SU-DHL-6 (cell line): ENCODE results near the gene UXS1.
"Not testable (repeated sequence)": the region's sequence is repeated elsewhere in the genome, so short reads cannot be mapped to it uniquely, and the experiment has no call there.

Source experiments
- H2AFZ ChIP-seq: fragments of 200-600 bp; sonication (generic); 2 replicates; pipeline ENCODE4 v1.6.1; 2014; ENCODE audit warnings: low read depth, mild to moderate bottlenecking, moderate library complexity, mixed read lengths, antibody characterized with exemption, low read length; ENCODE audit not compliant: severe bottlenecking
- H3F3A ChIP-seq: fragments of 200-600 bp; shearing (Covaris generic); 2 replicates; pipeline ENCODE4 v1.6.0; 2016; ENCODE audit warnings: antibody characterized with exemption, mild to moderate bottlenecking; ENCODE audit not compliant: insufficient read depth
- H3K27ac ChIP-seq: fragments of 200-600 bp; sonication (generic); 2 replicates; pipeline ENCODE4 v1.5.1; 2016; ENCODE audit warnings: low read depth, mild to moderate bottlenecking, low read length, moderate library complexity, mixed read lengths
- H3K27me3 ChIP-seq: fragments of 200-600 bp; sonication (generic), shearing (Covaris generic); 2 replicates; pipeline ENCODE4 v1.6.0; 2014; ENCODE audit warnings: mild to moderate bottlenecking, low read length
- H3K36me3 ChIP-seq: fragments of 200-600 bp; sonication (generic); 2 replicates; pipeline ENCODE4 v1.6.1; 2014; ENCODE audit warnings: mild to moderate bottlenecking, low read length, mixed read lengths
- H3K4me2 ChIP-seq: fragments of 300-600, 200-600 bp; shearing (Covaris generic), sonication (generic); 2 replicates; pipeline ENCODE4 v1.6.0; 2014; ENCODE audit warnings: low read length, low read depth, mild to moderate bottlenecking; ENCODE audit not compliant: poor library complexity, severe bottlenecking
- H3K4me3 ChIP-seq: fragments of 200-600 bp; sonication (generic); 2 replicates; pipeline ENCODE4 v1.5.1; 2014; ENCODE audit warnings: antibody characterized with exemption, low read length, mild to moderate bottlenecking, mixed read lengths; ENCODE audit not compliant: insufficient read depth, poor library complexity, severe bottlenecking
- H3K79me2 ChIP-seq: fragments of 200-600 bp; sonication (generic); 2 replicates; pipeline ENCODE4 v1.6.1; 2014; ENCODE audit warnings: mild to moderate bottlenecking, low read length, moderate library complexity; ENCODE audit not compliant: insufficient read depth
- H3K9ac ChIP-seq: fragments of 200-600 bp; sonication (generic); 2 replicates; pipeline ENCODE4 v1.7.0; 2014; ENCODE audit warnings: mild to moderate bottlenecking, low read length
- H3K9me2 ChIP-seq: fragments of 200-600 bp; sonication (generic); replicated peaks from 2 replicates; pipeline ENCODE4 v1.6.1; 2014; ENCODE audit warnings: low read length; ENCODE audit not compliant: insufficient read depth
- H3K9me3 ChIP-seq: fragments of 200-600 bp; sonication (generic); 2 replicates; pipeline ENCODE4 v1.6.1; 2014; ENCODE audit warnings: low read length, mixed read lengths; ENCODE audit not compliant: insufficient read depth
- H4K20me1 ChIP-seq: fragments of 200-600 bp; sonication (generic); 2 replicates; pipeline ENCODE4 v1.6.1; 2014; ENCODE audit warnings: low read depth, mild to moderate bottlenecking, antibody characterized with exemption, low read length, moderate library complexity, mixed read lengths
- EZH2phosphoT487 ChIP-seq: fragments of 200-600 bp; sonication (generic), shearing (Covaris generic); conservative IDR thresholded peaks from 2 replicates; pipeline ENCODE4 v1.6.1; 2018; ENCODE audit warnings: mild to moderate bottlenecking, antibody characterized with exemption, low read length, moderate library complexity, mixed read lengths
- TF ChIP-seq, protein P1 (sequence below): fragments of 200-600 bp; sonication (generic); IDR thresholded peaks from one replicate; pipeline ENCODE4 v1.5.1; 2017; ENCODE audit warnings: antibody characterized with exemption, mild to moderate bottlenecking, low read length, moderate library complexity; ENCODE audit not compliant: insufficient read depth, poor library complexity, severe bottlenecking

Gene UXS1

DNA sequence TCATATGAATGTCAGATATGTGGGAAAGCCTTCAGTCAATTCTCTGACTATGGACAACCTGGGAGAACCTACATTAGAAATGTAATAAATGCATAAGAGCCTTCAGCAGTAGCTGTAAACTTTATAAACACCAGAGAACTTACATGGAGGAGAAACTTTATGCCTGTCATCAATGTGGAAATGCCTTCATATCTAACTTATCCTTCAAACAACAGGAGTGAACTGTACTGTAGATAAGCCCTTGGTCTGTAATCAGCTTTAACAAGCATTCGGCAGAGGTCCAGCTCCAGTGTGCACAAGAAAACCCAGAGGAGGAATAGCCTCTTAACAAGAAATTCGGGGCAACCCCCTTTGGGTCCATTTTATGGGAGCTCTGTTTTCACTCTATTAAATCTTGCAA lies 14.8 kb upstream of the UXS1 start:
- H3K9ac ChIP-seq: no peak overlapping the region
- no peak overlapping the region for H3K4me2 ChIP-seq
- no peaks in the 10 kb centered on the region for H3K79me2 ChIP-seq
- no peaks in the 10 kb centered on the region for H3K9me2 ChIP-seq
- no peaks in the 10 kb centered on the region for H3K36me3 ChIP-seq
- no peaks in the 10 kb centered on the region for H3K9me3 ChIP-seq
- TF ChIP-seq, protein P1, sequence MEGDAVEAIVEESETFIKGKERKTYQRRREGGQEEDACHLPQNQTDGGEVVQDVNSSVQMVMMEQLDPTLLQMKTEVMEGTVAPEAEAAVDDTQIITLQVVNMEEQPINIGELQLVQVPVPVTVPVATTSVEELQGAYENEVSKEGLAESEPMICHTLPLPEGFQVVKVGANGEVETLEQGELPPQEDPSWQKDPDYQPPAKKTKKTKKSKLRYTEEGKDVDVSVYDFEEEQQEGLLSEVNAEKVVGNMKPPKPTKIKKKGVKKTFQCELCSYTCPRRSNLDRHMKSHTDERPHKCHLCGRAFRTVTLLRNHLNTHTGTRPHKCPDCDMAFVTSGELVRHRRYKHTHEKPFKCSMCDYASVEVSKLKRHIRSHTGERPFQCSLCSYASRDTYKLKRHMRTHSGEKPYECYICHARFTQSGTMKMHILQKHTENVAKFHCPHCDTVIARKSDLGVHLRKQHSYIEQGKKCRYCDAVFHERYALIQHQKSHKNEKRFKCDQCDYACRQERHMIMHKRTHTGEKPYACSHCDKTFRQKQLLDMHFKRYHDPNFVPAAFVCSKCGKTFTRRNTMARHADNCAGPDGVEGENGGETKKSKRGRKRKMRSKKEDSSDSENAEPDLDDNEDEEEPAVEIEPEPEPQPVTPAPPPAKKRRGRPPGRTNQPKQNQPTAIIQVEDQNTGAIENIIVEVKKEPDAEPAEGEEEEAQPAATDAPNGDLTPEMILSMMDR: no peak
- TF ChIP-seq EZH2phosphoT487: no peak
- no peak overlapping the region for H2AFZ ChIP-seq
- H3K27ac ChIP-seq: no peak overlapping the region
- H4K20me1 ChIP-seq: no peaks in the 10 kb centered on the region
- H3F3A ChIP-seq: no peaks in the 10 kb centered on the region
- no peaks in the 10 kb centered on the region for H3K27me3 ChIP-seq
- H3K4me3 ChIP-seq: no peak overlapping the region

DNA sequence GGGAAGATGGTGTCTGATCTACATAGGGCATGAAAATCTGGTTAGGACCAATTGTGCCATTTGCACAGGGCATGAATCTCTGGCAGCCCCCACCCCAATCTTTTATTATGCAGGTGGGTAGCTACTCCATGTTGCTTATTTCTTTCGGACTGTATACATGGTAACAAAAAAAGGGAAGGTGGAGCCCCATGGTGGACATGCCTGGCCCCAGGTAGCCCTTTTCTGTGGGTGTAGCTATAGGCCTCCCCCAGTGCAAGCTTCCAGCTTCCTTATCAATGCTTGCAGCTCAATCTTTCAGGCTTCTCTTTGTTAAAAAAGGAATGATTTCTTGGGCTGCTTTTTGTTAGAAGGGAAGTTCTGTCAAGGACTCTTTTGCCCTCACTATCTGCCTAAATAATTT lies 14.3 kb upstream of the UXS1 start:
- no peaks in the 10 kb centered on the region for H3K9me2 ChIP-seq
- H3K79me2 ChIP-seq: no peaks in the 10 kb centered on the region
- no peaks in the 10 kb centered on the region for H3K36me3 ChIP-seq
- H3F3A ChIP-seq: no peaks in the 10 kb centered on the region
- H4K20me1 ChIP-seq: no peaks in the 10 kb centered on the region
- no peak overlapping the region for H3K4me2 ChIP-seq
- H3K4me3 ChIP-seq: no peak overlapping the region
- TF ChIP-seq EZH2phosphoT487: no peak
- TF ChIP-seq, protein P1: no peak
- H2AFZ ChIP-seq: no peak overlapping the region
- H3K9me3 ChIP-seq: no peaks in the 10 kb centered on the region
- no peaks in the 10 kb centered on the region for H3K27me3 ChIP-seq
- no peak overlapping the region for H3K27ac ChIP-seq
- no peak overlapping the region for H3K9ac ChIP-seq

DNA sequence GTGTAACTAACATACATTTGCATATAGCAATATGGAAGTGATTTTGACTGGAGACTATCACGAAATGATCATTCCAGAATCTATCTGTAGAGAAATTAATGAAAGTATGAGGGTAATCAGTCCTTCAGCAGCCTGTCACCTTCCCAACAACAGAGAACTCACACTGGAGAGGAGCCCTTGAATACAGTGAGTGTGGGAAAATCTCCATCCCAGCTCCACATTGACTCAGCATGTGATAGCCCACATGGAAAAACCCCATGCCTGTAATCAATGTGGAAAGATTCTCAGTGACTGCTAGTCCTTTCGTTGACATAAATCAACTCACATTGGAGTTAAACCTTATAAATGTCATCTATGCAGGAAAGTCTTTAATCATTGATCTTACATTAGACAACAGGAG lies 13.1 kb upstream of the UXS1 start:
- Histone ChIP-seq H3K79me2 (no peaks in the 10 kb centered on the region), H3K36me3 (no peaks in the 10 kb centered on the region), H3K4me2 (no peak overlapping the region), H3K27me3 (no peaks in the 10 kb centered on the region), H2AFZ (no peak overlapping the region), H3K9me2 (no peaks in the 10 kb centered on the region), H3K9ac (no peak overlapping the region), H4K20me1 (no peaks in the 10 kb centered on the region), H3F3A (no peaks in the 10 kb centered on the region), H3K27ac (no peak overlapping the region), H3K9me3 (no peaks in the 10 kb centered on the region), H3K4me3 (no peak overlapping the region)
- TF ChIP-seq, protein P1: no peak
- TF ChIP-seq EZH2phosphoT487: no peak

DNA sequence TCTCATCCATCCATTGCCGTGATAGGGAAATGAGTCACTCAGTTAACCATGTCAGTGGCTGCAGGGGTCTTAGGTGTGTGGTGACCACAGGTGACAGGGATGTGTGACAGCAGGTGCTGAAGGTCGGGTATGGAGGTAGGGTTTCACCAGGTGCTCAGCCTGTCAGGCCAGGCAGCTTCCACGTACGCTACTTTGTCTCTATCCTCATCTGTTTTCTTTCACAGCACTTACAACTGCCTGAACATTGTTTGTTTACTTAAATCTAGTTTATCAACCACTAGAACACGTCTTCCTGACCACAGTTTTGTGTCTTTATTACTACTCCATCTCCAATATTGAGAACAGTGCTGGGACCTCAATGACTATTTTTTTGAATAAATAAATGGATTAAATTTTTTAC lies 11.4 kb upstream of the UXS1 start:
- TF ChIP-seq, protein P1: no peak
- no peak for TF ChIP-seq EZH2phosphoT487
- Histone ChIP-seq H3K9ac (no peak overlapping the region), H3K4me2 (no peak overlapping the region), H4K20me1 (no peaks in the 10 kb centered on the region), H3F3A (no peaks in the 10 kb centered on the region), H3K4me3 (no peak overlapping the region), H3K27ac (no peak overlapping the region), H3K9me3 (no peaks in the 10 kb centered on the region), H3K36me3 (no peaks in the 10 kb centered on the region), H3K27me3 (no peaks in the 10 kb centered on the region), H3K9me2 (no peaks in the 10 kb centered on the region), H3K79me2 (no peaks in the 10 kb centered on the region), H2AFZ (no peak overlapping the region)

DNA sequence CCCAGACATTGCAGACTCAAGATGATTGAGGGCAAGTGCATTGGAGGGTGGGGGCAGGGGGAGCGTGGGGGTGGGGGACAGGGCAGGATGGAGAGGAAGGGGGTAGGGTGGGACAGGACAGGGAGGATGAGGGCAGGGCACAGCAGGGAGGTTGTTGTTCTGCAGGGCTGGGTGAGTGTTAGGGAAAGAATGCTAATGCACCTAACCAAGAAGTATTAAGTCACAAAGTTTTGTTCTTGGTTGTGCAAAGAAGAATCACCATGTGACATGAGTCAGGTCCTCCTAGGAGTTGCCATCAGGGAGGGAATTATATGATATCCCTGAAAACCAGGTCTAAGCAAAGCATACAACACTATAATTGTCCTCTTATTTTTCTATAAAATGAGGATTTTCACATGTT lies 10.4 kb upstream of the UXS1 start:
- H3K4me2 ChIP-seq, H4K20me1 ChIP-seq, H3K27me3 ChIP-seq, H3K9me2 ChIP-seq, H2AFZ ChIP-seq, H3K79me2 ChIP-seq, H3K9ac ChIP-seq, H3K36me3 ChIP-seq, H3K9me3 ChIP-seq, H3K4me3 ChIP-seq, H3K27ac ChIP-seq, H3F3A ChIP-seq: not testable (repeated sequence)
